Right lobe of liver (tissue), 6 donors: ENCODE results near the gene MTIF3. TPM values are rescaled to one million over a fixed set of nuclear protein-coding genes. Genes with fewer than 3 reads are reported as not detected.
"Not testable (repeated sequence)": the region's sequence is repeated elsewhere in the genome, so short reads cannot be mapped to it uniquely, and the experiment has no call there.

ENCODE experiments used
- ATAC-seq, 4 donors: fragments of 200-7000 bp; cut with Tn5 transposase; one replicate each; pipeline ENCODE4 v1.9.1; 2020; ENCODE audit warnings: mild to moderate bottlenecking in 4 of 4, moderate library complexity in 4 of 4
- DNase-seq, 3 donors: peaks; one replicate each; pipeline ENCODE4 v3.0.0-alpha.2; 2020
- H3K27ac ChIP-seq, 3 donors: fragments of 200-600 bp; one replicate each; pipeline ENCODE4 v1.8.0; 2022
- H3K27me3 ChIP-seq, 2 donors: fragments of 200-600 bp; one replicate each; pipeline ENCODE4 v1.8.0; 2022
- H3K36me3 ChIP-seq, 4 donors: fragments of 200-600 bp; sonication (generic) in 1 of 4; one replicate each; pipeline versions ENCODE4 v1.5.1 to v1.8.0; 2017 to 2022; ENCODE audit warnings: control low read depth in 1 of 4
- H3K4me1 ChIP-seq, 4 donors: fragments of 200-600 bp; sonication (generic) in 1 of 4; one replicate each; pipeline versions ENCODE4 v1.5.1 to v1.8.0; 2017 to 2022; ENCODE audit warnings: control low read depth in 1 of 4
- H3K4me3 ChIP-seq, 3 donors: fragments of 200-600 bp; one replicate each; pipeline ENCODE4 v1.8.0; 2022
- H3K9me3 ChIP-seq, 4 donors: fragments of 200-600 bp; sonication (generic) in 1 of 4; one replicate each; pipeline versions ENCODE4 v1.5.1 to v1.8.0; 2017 to 2022; ENCODE audit warnings: control low read depth in 1 of 4
- CTCF ChIP-seq, 4 donors: fragments of 200-600 bp in 3 of 4; fragments of 450-650 bp in 1 of 4; IDR thresholded peaks; one replicate each; pipeline versions ENCODE4 v1.5.1 to v1.8.0; 2016 to 2022; ENCODE audit warnings: antibody characterized with exemption in 4 of 4, mild to moderate bottlenecking in 2 of 4
- POLR2A ChIP-seq: fragments of 450-650 bp; IDR thresholded peaks from one replicate; pipeline ENCODE4 v1.6.1; 2017; ENCODE audit warnings: antibody characterized with exemption, mild to moderate bottlenecking
- WGBS: methylation state at CpG from one replicate; pipeline ENCODE4 v1.1.6; 2018; ENCODE audit warnings: low coverage, low lambda C conversion rate; ENCODE audit not compliant: insufficient coverage; ENCODE audit errors: missing lambda C conversion rate; 5-methylcytosine and 5-hydroxymethylcytosine counted together
- intact Hi-C, 2 donors: fragments of 100-400 bp; cut with DNase I; formaldehyde crosslinking; loops; one replicate each; pipeline versions ENCODE4 v1.11.2 to v1.14.1; 2022
- total RNA-seq, 6 experiments: library from RNA; depleted of rRNA in 2 of 6; stranded (reverse); fragments of >200 nt in 2 of 6; fragmentation: NEBNext Ultra II Directional in 3 of 6; extraction: Animal tissue kit (Norgen Biotek cat#: 25700) in 3 of 6; gene quantifications; one replicate each; pipeline versions ENCODE4 v1.1.0 to v1.2.4, GENCODE V29; 2016 to 2023
- donor health status: DM: no; HTN: yes; CAD: no.
- donor health status: DM: no; HTN: no; CAD: no.
- donor health status: DM: no; HTN: no; CAD: no.
- donor health status: DM: no; HTN: yes; CAD: no.
- donor health status: DM: no; HTN: yes; CAD: no.

MTIF3 gene
- total RNA-seq, 6 experiments from 2014 or later = 26.5 to 46.0 (median 32.0) TPM

- intact Hi-C loops = no loop called here
- TF ChIP-seq CTCF (IDR thresholded peaks at IDR 0.05) (no peak), POLR2A (peak; percentile 56)
- peak; percentile 71 to 79 (median 74) for ATAC-seq
- Histone ChIP-seq H3K4me3 (peak overlapping the region in 2 of 3 donors; percentile 34 to 48), H3K9me3 (no peaks in the 10 kb centered on the region), H3K36me3 (no peaks in the 10 kb centered on the region), H3K27ac (peak overlapping the region; percentile 87 to 93 (median 90)), H3K27me3 (no peaks in the 10 kb centered on the region), H3K4me1 (peaks cover 3 to 44% (median 15%) of the 10 kb centered on the region in 4 donors)
- 45% methylated on average over 17 of the region's 17 CpGs for WGBS
- DNase-seq = peak; percentile 85 to 90 (median 87)
Measured at GRCh38 chr13:27404680-27405079, 45.7 kb downstream of the MTIF3 start.

- intact Hi-C loops = no loop called here
- H3K27me3 ChIP-seq = no peaks in the 10 kb centered on the region
- H3K9me3 ChIP-seq = no peaks in the 10 kb centered on the region
- peaks cover 3 to 44% (median 15%) of the 10 kb centered on the region in 4 donors for H3K4me1 ChIP-seq
- DNase-seq = peak; percentile 64 to 88 (median 77)
- TF ChIP-seq CTCF (IDR thresholded peaks at IDR 0.05) (no peak), POLR2A (peak; percentile 39)
- peak overlapping the region in 2 of 3 donors; percentile 34 to 48 for H3K4me3 ChIP-seq
- H3K36me3 ChIP-seq = no peaks in the 10 kb centered on the region
- peak; percentile 70 to 83 (median 81) for ATAC-seq
- 18% methylated on average over 10 of the region's 10 CpGs for WGBS
- H3K27ac ChIP-seq = peak overlapping the region; percentile 87 to 93 (median 90)
Measured at GRCh38 chr13:27403727-27404385, 46.5 kb downstream of the MTIF3 start.

GRCh38 chr13:27403203-27403678 lies 47.1 kb downstream of the MTIF3 start:
- DNase-seq (no peak), ATAC-seq (peak; percentile 11 to 34 (median 28))
- H3K4me3 ChIP-seq = peak overlapping the region in 1 of 3 donors; percentile 13
- intact Hi-C loops = no loop called here
- H3K4me1 ChIP-seq = peaks cover 3 to 44% (median 15%) of the 10 kb centered on the region in 4 donors
- WGBS = 13% methylated on average over 3 of the region's 3 CpGs
- peak overlapping the region; percentile 87 to 93 (median 90) for H3K27ac ChIP-seq
- H3K9me3 ChIP-seq = no peaks in the 10 kb centered on the region
- no peak for TF ChIP-seq CTCF (IDR thresholded peaks at IDR 0.05)
- TF ChIP-seq POLR2A = no peak
- H3K27me3 ChIP-seq = no peaks in the 10 kb centered on the region
- H3K36me3 ChIP-seq = no peaks in the 10 kb centered on the region

- Histone ChIP-seq H3K9me3 (no peaks in the 10 kb centered on the region), H3K27me3 (no peaks in the 10 kb centered on the region), H3K4me3 (no peak overlapping the region), H3K36me3 (no peaks in the 10 kb centered on the region), H3K27ac (no peak overlapping the region), H3K4me1 (peaks cover 3 to 40% (median 15%) of the 10 kb centered on the region in 4 donors)
- TF ChIP-seq CTCF (IDR thresholded peaks at IDR 0.05) (no peak), POLR2A (no peak)
- 82% methylated on average over 1 of the region's 3 CpGs for WGBS
- intact Hi-C loops = no loop called here
- ATAC-seq (no peak), DNase-seq (no peak)
Measured at GRCh38 chr13:27401210-27401609, 49.2 kb downstream of the MTIF3 start.

- H3K36me3 ChIP-seq, intact Hi-C loops, H3K4me3 ChIP-seq, H3K9me3 ChIP-seq, DNase-seq, H3K27me3 ChIP-seq, H3K27ac ChIP-seq, ATAC-seq: not testable (repeated sequence)
- H3K4me1 ChIP-seq = peaks cover 0 to 37% (median 10%) of the 10 kb centered on the region in 4 donors
- WGBS = 63% methylated on average over 3 of the region's 6 CpGs
Measured at GRCh38 chr13:27400405-27400804, 50.0 kb downstream of the MTIF3 start.
